HG02943 (cell line): ENCODE results near the gene BATF2.
"Not testable (repeated sequence)": the region's sequence is repeated elsewhere in the genome, so short reads cannot be mapped to it uniquely, and the experiment has no call there.

Source experiments
- ATAC-seq: cut with Tn5 transposase; IDR thresholded peaks from one replicate; pipeline ENCODE4 v1.9.1; 2021; ENCODE audit warnings: mild to moderate bottlenecking, low read depth, moderate library complexity; ENCODE audit not compliant: unreplicated experiment

BATF2 gene

DNA sequence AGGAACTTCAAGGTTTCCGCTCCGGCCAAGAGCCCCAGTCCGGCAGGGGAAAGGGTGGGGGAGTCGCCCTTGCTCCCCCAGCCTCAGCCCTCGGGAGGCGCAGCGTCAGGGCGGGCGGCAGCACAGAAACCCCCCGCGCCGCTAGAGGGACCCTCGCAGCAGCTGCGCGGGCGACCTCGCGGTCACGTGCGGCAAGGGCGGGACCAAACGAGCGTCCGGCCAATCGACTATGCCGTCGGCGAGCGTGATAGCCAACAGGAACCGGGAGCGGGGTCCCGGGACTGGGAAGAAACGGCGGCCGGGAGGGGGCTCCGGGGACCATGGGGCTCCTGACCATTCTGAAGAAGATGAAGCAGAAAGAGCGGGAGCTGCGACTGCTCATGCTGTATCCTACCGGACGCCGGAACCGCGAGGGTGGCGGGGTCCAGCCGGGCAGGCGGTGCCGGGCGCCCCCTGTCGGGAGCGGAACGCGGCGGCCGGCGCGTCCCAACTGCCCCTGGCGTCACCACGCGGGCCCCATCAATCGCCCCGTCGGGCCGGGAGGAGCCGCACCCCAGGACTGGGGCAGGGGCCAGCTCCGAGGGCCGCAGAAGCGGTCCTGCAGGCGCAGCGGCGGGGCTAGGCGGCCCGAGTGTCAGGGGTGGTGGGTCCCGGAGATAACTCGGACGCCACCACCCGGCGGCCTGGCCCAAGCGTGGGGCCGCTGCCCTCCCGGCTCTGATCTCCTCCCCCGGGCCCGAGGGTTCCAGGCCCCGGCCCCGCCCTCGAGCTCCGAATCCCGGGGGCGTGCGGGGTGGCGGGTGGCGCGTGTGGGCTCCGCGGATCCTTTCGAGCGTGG is 17.3 kb upstream of the BATF2 start, which contains the start of gene ARL2:
ARL2 (plus strand) TSS at position 273 of the 838 bp plus-strand sequence; CDS start at position 321, 48 bp downstream.
- ATAC-seq = peak; percentile 81

- peak; percentile 62 for ATAC-seq
Measured at GRCh38 chr11:65013130-65013887, 16.5 kb upstream of the BATF2 start.

DNA sequence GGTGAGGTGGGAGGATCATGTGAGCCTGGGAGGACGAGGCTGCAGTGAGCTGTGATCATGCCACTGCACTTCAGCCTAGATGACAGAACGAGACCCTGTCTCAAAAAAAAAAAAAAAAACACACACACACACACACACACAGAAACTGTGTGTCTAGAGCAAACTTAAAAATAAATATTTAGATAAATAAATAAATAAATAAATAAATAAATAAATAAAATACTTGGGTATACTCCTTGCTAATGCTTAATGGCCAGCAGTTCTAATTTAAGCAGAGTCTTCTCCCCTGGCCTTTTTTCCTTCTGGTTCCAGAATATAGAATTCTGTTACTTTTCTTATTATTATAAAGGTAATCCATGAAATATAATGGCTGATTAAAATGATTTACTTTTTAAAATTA is 12.1 kb upstream of the BATF2 start:
- ATAC-seq = no peak

DNA sequence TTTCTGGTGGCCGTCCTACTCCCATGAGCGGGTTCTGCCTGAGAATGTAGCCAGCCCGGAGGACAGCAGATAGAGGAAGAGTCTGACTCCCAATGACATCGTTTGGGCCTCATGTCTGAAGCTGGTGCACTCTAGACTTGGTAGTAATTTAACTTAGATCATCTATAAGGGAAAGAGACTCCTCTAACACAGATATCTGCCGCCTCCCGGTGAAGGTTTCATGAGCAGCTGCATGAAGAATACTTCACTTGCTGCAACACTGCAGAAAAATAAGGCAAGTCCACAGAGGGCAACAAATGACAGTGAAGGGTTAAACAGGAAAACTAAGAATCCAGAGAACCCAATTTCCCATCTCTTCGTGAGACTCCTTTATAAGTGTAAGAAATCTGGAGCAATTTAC is 11.2 kb upstream of the BATF2 start:
- ATAC-seq = no peak

DNA sequence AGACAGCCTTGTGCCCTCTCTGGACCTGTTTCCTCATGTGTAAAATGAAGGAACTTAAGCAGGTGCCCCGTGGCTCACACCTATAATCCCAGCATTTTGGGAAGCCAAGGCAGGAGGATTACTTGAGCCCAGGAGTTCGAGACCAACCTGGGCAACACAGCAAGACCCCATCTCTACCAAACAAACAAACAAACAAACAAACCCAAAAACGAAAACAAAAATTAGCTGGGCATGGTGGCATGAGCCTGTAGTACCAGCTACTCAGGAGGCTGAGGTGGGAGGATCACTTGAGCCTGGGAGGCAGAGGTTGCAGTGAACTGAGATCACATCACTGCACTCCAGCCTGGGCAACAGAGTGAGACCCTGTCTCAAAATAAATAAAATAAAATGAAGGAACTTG is 7.2 kb upstream of the BATF2 start:
- not testable (repeated sequence) for ATAC-seq

DNA sequence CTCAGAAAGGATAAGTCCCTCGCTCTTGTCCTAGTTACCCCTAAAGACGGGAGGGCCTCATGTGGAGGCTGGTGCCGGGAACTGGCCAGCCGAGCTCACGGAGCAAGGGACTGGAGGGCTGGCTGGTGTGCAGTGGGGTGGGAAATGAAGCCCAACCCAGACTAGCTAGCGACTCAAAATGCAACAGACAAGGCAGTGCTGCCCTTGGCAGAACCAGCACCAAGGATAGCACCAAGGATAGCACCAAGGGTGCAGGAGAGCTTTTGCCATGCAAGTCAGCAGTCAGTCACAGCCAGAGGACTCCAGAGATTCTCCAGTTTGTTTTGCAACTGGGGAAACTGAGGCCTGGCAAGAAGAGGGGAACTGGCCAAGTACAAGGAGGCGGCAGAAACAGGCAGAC is 6.5 kb upstream of the BATF2 start:
- ATAC-seq = no peak

DNA sequence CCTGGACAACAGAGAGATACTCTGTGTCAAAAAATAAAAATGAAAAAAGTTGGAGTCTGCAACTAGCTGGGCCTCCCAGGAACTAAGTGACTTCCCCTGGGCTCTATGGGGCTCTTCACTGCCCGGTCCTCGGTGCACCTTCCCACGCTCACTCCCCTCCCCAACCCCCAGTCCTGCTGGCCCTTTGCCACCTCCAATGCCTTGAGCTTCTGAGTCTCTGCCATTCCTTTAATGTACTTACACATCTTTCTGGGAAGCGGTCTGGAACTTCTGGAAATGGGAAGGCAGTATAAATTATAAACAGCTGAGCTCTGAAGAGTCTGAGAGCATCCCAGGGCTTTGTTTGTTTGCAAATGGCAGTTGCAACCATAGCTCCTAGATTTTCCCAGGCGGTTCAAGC is 5.9 kb upstream of the BATF2 start:
- no peak for ATAC-seq

GRCh38 chr11:64999478-64999877 is 2.7 kb upstream of the BATF2 start:
- no peak for ATAC-seq

DNA sequence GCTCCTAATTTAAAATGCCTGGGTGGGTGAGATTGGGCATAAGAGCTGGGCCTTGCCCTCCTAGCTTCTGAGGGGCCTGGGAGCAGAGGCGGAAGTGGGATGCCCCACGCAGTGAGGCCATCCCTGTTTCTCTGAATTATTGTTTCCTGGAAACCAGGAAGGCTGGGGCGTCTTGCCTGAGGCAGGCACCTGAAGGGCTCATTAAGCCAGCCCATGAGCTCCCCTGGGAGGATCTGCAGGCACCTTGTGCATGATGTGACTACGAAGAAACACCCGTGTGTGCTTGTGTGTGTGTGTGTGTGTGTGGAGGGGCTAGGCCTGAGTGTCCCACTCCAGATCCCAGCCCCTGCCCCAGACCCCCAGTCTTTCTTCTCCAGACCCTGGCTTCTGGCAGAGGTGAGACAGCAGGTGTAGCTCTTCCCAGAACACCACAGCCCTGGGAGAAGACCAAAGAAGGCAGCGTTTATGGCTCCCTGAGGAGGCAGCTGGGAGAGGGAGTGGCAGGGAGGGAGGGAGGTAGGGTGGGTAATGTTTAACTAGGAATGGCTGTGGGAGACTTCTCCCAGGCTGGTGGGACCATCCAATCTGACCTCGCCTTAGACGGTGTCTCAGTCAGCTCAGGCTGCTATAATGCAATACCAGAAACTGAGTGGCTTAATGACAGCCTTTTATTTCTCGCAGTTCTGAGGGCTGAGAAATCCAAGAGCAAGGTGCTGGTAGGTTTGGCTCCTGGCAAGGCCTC is 2.1 kb upstream of the BATF2 start:
- ATAC-seq = no peak

DNA sequence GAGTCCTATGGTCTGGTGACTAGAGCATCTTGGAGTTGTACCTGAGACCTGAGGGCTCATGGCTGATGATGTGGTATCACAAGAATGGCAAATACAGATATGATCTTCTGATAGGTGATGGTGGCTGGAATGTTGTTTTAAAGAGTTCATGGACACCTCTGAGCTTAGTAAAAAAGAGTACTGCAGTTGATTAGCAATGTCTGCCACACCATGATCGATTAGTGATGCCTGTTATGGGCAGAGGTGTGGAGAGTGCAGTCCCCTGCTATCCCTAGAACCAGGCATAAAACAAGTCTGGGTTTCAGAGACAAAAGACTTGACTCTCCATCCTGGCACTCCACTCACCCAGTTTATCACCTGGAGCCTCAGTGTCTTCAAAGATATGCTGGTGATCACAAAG is 1.4 kb upstream of the BATF2 start:
- ATAC-seq = no peak

DNA sequence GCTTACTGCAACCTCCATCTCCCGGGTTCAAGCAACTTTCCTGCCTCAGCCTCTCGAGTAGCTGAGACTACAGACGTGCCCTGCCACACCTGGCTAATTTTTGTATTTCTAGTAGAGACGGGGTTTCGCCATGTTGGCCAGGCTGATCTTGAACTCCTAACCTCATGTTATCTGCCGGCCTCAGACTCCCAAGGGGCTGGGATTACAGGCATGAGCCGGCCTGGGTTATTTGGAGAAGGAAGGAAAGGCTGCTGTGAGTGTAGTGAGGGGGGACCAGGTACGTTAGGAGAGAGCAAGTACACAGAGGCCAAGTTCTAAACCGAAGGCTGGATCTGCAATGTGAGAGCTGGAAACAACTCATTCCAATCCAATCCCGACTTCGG is 453 bp downstream of the BATF2 start:
- ATAC-seq = no peak

- no peak for ATAC-seq
Measured at GRCh38 chr11:64994318-64994717, 2.5 kb downstream of the BATF2 start.

- ATAC-seq = no peak
Measured at GRCh38 chr11:64990222-64990923, 6.4 kb downstream of the BATF2 start.

DNA sequence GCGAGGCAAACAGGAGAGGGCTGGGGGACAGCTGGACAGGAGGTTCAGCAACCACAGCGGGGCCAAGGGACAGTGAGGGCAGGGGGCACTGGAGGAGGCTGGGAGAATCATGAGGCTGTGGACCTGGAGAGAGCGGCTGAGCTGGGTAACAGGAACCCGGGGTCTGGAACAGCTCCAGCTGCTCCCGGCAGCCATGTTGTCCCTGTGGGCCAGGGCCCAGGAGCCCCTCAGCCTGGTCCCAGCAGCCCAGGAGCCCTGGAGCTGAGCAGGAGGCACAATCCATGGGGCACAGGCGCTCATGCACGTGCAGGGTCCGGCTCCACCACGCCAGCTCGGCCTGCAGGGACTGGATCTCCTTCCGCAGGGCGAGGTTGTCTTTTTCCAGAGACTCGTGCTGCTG is 7.4 kb downstream of the BATF2 start:
- ATAC-seq = no peak

GRCh38 chr11:64987998-64988854 is 8.5 kb downstream of the BATF2 start:
- no peak for ATAC-seq

- ATAC-seq = not testable (repeated sequence)
Measured at GRCh38 chr11:64983339-64983738, 13.4 kb downstream of the BATF2 start.

GRCh38 chr11:64976651-64977050 is 20.1 kb downstream of the BATF2 start:
- no peak for ATAC-seq

DNA sequence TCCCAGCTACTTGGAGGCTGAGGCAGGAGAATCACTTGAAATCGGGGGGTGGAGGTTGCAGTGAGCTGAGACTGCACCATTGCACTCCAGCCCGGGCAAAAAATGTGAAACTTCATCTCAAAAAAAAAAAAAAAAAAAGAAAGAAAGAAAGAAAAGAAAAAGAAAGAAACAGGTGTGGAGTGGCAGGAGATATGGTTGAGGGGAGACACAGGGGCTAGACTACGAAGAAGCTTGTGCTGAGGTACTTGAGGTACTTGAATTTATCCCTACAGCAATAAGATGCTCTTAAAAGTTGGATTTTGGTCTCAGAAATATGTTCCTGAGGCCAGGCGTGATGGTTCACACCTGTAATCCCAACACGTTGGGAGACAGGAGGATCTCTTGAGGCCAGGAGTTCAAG is 22.6 kb downstream of the BATF2 start:
- no peak for ATAC-seq

- no peak for ATAC-seq
Measured at GRCh38 chr11:64971421-64972233, 25.1 kb downstream of the BATF2 start, which contains the start of gene MAJIN. Gene MAJIN, minus strand, starts transcription at chr11:64972108. Its CDS starts 12,703 bp downstream, at chr11:64959405.
